Measurements from ENCODE around the gene PUS7.
"Not testable (repeated sequence)": the region's sequence is repeated elsewhere in the genome, so short reads cannot be mapped to it uniquely, and the experiment has no call there.

The PUS7 gene

DNA sequence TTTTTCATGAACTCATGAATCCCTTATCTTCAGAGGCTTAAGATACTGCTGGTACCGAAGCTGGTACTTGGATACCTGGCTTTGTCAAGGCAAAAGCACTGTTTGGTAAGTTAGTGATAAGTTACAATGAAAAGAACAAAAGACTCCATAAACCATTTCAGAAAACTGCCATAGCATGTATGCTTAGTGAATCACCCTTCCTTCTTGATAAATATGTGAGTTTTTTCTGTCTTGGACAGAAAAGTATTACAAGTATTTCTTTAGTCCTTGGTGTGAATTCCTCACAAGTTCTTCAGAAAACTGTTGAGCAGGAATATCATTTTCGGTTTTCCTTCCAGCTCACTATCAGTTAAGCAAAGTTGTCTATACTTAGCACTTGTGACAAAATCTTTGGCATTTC is 25.6 kb downstream of the PUS7 start:
- DNase-seq (ENCODE audit: low read depth) = no peak

DNA sequence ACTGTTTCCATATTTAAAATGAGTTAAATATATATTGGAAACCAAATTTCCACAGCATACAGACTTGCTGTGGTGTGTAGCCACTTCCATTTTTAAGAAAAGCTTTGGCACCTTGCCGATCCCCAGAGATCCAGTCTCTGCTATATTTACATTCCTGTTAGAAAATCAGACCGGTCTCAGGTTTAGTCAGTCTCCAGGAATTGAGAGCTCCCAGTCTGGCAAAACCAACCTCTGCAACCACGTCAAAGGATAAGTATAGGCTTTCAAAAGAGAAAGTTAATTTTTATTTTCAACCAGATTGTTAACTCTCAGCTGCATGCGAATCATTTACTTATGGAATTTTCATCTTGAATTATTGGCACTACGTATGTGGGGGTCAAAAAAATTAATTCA is 28.2 kb downstream of the PUS7 start:
- no peak for DNase-seq (ENCODE audit: low read depth)

DNA sequence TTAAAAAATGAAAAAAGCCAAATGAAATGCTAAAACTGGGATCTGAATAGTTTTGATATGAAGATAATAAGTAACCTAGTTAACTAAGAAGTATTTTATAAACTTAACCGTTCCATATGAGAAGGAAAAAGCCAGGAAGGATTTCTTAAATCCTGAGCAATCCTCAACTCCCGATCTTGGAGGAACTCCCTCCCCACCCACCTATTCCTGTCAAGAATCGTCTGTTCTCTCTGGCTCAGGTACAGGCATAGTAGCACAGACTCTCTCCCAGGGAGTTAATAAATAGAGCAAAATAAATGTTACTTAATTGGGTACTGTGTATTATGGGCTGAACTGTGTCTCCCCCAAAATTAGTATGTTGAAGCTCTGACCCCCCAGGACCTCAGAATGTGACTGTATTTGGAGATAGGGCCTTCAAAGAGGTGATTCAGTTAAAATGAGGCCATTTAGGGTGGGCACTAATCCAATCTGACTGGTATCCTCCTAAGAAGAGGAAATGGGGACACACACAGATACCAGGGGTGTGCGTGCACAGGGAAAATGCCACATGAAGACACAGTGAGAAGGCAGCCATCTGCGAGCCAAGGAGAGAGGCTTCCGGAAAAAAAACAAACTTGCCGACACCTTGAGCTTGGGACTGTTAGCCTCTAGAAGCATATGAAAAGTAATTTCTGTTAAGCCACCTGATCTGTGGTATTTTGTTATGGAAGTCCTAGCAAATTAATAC is 28.7 kb downstream of the PUS7 start:
- DNase-seq (ENCODE audit: low read depth) = no peak

DNA sequence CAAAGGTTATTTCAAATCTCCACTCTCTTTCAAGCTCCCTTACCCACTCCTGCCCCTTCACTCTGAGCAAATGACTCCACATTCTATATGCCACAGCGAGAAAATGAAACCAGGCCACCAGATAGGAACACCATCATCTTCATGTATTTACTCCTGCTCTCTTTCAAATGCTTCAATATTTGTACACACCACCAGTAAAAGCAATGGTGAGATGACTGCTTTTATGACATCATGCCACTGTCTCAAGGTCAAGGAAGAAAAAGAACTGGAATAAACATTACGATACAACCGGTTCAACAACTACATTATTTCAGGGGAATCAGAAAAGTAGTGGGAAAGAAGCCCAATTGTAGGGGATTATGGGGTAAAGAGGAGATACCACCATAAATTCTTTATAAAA is 32.7 kb downstream of the PUS7 start:
- DNase-seq (ENCODE audit: low read depth) = no peak

DNA sequence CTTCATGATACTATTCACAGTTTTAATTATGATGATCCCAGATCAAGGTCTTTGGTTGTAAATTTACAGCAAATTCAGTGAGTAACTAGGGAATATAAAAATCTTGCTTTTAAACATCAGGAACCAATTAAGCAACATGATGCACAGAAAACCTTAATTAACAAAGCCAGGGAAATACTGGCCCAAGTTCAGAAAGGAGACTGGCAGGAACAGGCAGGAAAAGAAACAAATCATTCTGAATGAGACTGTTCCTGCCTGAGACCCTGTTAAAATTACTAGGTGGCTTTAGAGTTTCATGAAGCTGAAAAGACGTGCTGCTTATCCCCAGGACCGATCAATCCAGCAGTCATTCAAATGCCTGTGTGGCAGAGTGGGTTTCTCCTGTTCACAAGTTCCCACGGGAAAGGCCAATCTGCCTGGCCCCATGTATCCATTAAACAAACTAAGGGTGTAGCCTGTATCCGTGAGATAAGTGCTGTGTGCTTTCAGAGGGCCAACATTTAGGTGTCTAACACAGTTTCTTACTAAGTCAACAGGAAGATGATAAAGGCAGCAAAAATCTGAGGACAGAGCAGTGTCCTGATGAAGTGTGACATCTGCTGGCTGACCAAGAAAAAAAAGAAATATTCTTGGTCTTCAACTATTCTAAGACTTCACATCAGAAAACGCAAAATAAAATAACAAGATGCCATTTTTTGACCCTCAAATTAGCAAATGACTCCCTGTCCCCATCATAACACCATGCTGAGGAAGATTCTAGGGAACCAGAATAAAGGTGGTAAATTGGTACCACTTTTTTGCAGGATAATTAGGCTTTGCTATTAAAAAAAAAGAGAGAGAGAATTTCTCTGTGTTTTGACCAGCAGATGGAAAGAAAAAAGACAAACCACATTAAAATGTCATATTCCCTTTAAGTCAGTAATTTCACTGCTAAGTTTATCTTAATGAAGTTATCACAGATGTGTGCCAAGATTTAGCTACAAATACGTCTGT is 34.2 kb downstream of the PUS7 start:
- DNase-seq (ENCODE audit: low read depth) = no peak

DNA sequence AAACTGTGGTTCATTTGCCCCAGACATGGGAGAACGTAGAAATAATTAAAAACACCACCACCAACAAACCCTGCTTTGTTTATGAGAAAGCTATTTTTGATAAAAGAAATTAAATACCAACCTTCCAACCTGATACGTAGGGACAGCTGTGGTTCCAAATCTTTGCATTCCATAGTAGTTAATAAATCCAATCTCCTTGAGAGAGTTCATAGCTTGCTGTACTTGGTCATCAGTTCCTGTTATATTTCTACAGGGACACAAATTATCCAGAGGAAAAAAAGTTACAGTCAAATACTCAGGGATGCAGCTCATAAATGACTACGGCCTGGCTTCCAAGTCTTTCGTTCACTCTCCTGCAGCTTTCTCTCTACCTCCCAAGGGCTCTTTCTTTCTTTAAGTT is 41.1 kb downstream of the PUS7 start:
- no peak for DNase-seq (ENCODE audit: low read depth)

DNA sequence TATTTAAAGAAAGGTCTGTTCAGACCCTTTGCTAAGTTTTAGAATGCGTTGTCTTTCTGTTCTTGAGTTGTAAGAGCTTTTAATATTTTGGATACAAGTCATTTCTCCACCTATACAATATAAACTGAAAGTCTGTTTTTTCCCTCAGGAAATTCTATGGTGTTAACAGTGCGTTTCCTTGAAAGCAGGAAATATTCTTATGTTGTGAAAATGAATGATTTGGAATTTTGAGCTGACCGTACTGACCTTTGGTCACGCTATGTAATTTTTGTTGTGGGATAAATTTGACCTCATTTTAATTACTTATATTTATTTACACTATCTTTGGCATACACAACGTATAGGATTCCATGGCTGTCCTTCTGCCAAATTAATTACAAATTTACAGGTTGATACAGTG is 43.5 kb downstream of the PUS7 start:
- no peak for DNase-seq (ENCODE audit: low read depth)

DNA sequence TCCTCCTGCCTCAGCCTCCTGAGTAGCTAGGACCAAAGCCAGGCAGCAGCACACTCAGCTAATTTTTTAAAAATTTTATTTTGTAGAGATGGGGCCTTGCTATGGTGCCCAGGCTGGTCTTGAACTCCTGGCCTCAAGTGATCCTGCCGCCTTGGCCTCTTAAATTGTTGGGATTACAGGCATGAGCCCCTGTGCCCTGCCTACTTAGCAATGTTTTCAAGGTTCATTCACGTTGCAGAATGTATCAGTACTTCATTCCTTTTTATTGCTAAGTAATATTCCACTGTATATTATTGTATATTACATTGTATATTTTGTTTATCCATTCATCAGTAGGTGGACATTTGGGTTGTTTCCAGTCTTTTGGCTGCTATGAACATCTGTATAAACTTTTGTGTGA is 44.2 kb downstream of the PUS7 start:
- no peak for DNase-seq (ENCODE audit: low read depth)

DNA sequence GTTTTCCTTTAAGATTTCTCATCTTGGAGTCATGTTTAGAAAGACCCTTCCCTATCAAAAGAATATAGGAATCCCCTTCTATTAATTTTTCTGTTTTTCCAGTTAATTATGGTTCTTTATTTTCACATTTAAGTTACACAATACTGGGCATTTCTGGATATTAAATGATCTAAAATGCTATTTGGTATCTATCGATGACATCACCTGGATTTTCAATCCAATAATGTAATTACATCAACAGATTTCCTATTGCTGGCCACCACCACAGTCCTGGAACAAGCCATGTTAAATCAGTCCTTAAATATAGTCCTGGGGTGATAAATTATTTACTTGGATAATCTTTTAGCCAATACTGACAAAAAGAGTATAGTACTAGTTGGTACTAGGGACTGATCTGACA is 48.0 kb downstream of the PUS7 start:
- DNase-seq (ENCODE audit: low read depth) = no peak

DNA sequence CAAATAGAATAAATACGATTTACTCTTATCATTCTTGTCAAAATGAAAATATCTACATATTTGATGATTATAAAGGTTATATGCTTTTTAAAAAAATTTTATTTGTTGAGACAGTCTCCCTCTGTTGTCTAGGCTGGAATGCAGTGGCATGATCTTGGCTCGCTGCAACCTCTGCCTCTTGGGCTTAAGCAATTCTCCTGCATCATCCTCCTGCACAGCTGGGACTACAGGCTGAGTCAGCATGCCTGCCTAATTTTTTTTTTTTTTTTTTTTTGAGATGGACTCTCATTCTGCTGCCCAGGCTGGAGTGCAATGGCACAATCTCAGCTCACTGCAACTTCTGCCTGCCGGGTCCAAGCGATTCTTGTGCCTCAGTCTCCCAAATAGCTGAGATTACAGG is 48.9 kb downstream of the PUS7 start:
- DNase-seq (ENCODE audit: low read depth) = no peak

DNA sequence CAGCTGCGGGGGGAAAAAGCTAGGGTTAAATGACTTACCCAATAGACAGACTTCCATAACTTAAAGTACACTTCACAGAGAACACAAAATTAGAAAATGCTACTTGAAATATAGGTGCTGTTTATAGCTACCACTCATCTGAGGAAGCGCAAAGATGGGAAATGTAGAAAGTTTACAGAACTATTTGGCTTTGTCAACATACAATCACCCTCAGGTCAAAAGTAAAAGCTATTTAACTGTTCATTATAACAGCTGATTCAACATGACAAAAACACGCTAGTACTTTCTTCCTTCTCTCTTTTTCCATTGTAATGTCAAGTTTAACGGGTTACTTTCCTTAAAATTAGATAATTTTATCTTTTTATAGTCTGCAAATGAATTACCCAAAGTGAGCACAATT is 51.2 kb downstream of the PUS7 start:
- DNase-seq (ENCODE audit: low read depth) = no peak

DNA sequence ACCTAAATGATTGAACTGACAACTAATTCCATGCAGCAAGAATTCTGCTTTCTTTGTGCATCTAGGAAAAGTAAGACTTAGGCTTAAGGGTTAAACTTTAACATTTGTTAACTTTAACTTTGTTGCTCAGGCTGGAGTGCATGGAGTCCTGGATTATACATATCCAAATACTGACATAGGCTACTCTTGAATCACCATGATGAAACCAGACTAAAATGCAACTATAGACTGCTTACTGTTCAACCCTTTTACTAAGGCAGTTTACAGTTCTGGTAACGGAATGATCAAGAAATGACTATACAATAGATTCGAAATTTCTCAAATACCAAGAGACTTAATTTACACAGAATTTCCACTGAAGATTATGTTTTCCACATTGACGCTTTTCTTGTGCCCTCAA is 52.0 kb downstream of the PUS7 start:
- no peak for DNase-seq (ENCODE audit: low read depth)

DNA sequence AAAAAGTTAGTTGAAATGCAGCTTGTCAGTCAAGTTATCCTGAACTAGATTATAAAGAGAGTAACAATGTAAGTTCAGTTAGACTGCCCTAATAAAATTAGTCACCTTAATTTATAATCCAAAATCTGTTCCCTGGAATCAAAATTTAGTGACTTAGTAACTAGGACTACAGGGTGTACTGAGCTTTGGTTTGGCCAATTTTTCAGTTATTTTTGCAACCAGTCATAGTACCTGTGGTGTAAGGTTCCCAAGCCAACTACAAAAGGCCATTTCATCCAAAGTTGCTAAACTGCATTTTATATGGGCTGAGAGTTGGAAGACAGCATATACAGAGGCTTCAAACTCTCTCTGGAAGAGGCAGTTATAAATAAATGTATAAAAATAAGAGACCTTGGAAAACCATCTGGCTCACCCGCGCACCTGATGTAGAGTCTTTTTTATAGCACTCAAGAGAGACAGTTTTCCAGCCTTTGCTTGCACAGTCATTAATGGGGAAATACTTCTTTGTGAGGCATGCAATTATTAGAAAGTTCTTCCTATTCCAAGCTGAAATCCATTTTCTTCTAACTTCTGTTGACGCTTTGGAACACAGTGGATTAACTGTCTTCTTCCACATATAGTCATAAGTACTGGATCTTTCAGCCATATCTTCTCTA is 59.2 kb downstream of the PUS7 start:
- no peak for DNase-seq (ENCODE audit: low read depth)

DNA sequence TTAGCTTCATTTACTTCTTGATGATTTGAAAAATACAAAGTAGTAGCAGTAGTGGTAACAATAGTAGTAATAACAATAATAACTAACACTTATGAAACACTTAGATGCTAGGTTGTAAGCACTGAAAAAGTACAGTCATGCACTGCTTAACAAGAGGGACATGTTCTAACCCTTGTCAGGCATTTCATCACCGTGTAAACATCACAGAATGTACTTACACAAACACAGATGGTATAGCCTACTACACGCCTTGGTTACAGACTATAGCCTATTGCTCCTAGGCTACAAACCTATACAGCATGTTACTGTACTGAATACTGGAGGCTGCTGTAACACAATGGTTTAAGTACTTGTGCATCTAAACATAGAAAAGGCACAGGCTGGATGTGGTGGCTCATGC is 60.6 kb downstream of the PUS7 start:
- DNase-seq (ENCODE audit: low read depth) = no peak

DNA sequence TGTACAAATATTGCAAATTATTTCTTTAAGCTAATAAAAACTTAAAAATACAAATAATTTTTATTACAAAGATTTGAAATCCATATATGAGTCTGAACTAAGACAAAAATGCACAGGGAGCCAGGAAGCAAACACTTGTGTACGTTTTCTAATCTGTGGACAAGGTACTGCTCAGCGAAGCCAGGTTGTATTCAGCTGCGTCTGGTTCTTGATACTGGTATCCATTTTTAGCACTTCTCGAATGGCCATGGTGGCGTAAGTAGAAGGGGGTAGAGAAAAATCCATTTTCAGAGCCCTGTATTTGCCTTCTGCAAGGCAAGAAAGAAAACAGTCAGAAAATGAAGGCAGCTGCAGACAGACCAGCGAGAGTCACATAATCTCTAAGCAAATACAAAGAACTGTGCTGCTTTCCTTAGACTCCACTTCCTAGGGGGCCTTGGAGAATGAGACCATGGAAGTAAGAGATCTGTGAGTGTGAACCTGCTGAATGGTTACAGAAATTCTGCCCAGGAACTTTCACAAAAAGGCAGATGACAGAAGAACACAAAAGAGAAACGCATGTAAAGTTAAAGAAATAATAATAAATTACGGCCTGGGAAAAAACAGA is 64.3 kb downstream of the PUS7 start:
- no peak for DNase-seq (ENCODE audit: low read depth)

DNA sequence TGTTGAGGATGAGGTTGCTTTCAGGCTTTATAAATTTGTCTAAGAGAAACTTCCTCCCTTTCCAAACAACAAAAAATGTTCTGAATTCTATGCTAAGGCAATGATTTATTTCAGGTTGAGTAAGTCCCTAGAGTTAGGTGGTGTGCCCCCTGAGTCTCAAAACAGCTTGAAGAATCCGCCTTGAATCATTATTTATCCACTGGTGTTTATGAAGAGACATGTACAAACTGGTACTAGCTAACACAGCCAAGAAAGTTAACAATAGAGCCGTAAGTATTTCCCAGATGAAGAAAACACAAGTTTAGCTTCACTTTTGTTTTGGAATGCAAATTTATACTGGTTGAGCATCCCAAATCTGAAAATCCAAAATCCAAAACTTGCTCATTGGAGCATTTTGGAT is 67.2 kb downstream of the PUS7 start:
- DNase-seq (ENCODE audit: low read depth) = no peak

DNA sequence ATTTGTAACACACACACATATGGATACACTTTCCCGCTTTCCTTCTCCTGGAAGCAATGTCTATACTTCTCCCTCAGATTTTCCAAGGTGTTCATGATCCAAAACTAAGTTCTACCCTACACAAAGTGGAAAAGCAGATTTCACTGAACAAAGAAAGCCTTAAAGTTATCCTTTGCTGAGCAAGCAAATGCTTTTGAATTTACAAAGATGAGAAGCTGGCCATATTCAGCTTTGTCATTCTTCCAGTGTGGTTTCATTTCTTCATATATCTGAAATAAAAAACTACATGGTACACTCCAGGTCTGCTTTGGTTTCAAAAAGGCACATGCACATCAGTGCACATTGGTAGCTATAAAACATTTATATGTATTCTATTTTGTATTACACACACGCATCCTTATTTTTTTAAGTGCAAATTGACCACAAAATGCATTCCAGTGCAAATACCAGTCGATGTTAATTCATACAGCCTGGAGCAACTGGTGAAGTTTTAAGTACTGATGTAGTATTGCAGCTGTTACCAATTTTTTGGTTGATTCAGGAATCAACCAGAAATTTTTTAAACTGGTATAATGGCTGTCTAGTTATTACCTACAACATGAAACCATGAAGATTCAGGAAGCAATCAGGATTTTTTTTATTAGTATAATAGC is 67.8 kb downstream of the PUS7 start:
- DNase-seq (ENCODE audit: low read depth) = no peak

DNA sequence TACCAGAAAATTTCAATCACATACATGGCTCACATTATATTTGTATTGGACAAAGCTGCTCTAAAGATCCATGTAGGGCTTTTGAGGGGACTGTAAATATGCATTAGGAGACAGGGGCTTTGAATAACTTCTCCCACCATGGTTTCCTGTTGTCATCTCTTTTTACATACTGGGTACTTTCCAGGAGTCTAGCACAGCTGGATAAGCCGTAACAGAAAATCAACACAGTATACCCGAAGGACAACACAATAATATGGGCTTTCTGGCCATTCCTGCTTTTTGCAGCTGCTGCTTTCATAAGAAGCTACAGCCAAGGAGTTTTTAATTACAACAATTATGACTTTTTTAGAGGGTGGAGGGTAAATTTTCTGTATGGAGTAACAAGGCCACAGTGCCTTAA is 70.0 kb downstream of the PUS7 start:
- no peak for DNase-seq (ENCODE audit: low read depth)

DNA sequence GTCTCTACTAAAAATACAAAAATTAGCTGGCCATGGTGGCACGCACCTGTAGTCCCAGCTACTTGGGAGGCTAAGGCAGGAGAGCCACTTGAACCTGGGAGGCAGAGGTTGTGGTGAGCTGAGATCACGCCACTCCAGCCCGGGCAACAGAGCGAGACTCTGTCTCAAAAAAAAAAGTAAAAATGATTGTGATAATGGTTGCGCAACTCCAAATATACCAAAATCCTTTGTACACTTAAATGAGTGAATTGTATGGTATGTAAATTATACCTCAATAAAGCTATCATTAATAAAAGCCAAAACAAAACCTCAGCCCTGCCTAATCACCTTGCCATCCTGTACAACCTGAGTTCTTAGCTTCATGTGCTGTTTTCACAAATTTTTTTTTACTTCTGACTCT is 71.2 kb downstream of the PUS7 start:
- not testable (repeated sequence) for DNase-seq (ENCODE audit: low read depth)

DNA sequence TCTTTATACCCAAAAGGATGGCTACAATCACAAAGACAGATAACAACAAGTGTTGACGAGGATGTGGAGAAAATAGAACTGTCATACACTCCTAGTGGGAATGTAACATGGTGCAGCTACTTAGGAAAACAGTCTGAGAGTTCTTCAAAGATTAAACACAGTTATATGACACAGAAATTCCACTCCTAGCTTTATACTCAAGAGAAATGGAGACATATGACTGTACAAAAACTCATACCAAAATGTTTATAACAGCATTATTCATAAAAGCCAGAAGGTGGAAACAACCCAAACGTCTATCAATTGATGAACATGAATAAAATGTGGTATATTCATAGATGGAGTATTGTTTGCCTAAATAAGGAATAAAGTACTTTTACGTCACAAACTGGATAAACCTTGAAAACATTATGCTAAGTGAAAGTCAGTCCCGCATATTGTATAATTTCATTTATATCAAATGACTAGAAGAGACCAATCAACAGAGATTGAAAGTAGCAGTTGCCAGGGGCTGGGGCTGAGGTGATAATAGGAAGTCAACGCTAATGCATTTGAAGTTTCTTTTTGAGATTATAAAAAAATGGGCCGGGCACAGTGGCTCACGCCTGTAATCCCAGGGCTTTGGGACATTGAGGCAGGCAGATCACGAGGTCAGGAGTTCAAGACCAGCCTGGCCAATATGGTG is 71.8 kb downstream of the PUS7 start:
- DNase-seq (ENCODE audit: low read depth) = no peak

DNA sequence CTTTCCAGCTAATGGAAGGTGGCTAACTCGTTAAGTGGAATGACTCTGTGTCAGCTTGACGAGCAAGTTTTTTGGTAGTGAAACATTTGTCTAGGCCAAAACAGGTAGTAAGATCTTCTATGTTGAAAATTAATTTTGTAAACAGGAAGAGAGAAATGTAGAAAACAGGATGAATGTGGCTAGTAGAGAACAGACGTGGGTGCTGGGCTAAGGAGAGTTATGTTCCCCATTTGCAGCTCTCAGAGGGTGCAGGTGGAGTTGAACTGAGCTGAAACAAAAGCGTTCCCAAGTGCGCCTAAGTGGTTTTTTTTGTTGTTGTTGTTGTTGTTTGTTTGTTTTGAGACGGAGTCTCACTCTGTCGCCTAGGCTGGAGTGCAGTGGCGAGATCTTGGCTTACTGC is 73.9 kb downstream of the PUS7 start:
- DNase-seq (ENCODE audit: low read depth) = no peak

Data from activated T-cell treated with anti-CD3 and anti-CD28 coated beads for 48 hours (primary cell).